ES-I3 (cell line): ENCODE data around the gene CD99.
"Not testable (repeated sequence)": the region's sequence is repeated elsewhere in the genome, so short reads cannot be mapped to it uniquely, and the experiment has no call there.

Experiments used
- H3K36me3 ChIP-seq: 2 replicates; pipeline ENCODE4 v1.6.1; 2013; ENCODE audit warnings: mild to moderate bottlenecking, low read length, control low read depth, moderate library complexity; ENCODE audit not compliant: insufficient read depth
- H3K4me1 ChIP-seq: 2 replicates; pipeline ENCODE4 v1.6.1; 2013; ENCODE audit warnings: mild to moderate bottlenecking, control low read depth, low read length; ENCODE audit not compliant: insufficient read depth
- H3K9ac ChIP-seq: 2 replicates; pipeline ENCODE4 v1.6.1; 2013; ENCODE audit warnings: low read depth, mild to moderate bottlenecking, low read length, moderate library complexity
- H3K9me3 ChIP-seq: 2 replicates; pipeline ENCODE4 v1.6.1; 2013; ENCODE audit warnings: mild to moderate bottlenecking, low read length, moderate library complexity; ENCODE audit not compliant: control insufficient read depth, insufficient read depth

The CD99 gene

GRCh38 chrX:2751291-2751690 lies 60.2 kb downstream of the CD99 start:
- Histone ChIP-seq H3K9me3 (no peaks in the 10 kb centered on the region), H3K9ac (no peak overlapping the region), H3K4me1 (no peaks in the 10 kb centered on the region), H3K36me3 (no peaks in the 10 kb centered on the region)

- not testable (repeated sequence) for H3K36me3 ChIP-seq, H3K4me1 ChIP-seq, H3K9ac ChIP-seq
These were observed 60.8 kb downstream of the CD99 start, which contains the start of gene XG for GRCh38 chrX:2751874-2752300. TSS of gene XG (plus strand) at chrX:2752040. CDS start at chrX:2752275, 235 bp downstream.

DNA sequence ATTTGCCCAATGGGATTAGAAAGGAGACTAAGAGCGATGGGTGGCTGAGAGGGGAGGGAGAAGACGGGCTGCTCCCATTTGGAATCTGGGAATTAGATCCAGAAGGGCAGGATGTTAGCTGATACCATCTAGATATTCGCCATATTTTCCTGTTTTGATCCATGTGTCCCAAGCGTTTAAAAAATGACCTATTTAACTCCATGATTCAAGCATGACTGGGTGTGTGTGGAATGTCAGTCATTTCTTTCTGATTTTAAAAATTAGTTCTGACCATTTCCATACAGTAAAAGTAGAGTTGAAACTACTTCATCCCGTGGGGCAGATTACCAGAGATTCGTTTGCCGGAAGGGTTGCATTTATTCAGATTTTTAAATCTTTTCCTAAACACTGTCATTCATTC lies 61.3 kb downstream of the CD99 start:
- not testable (repeated sequence) for H3K4me1 ChIP-seq, H3K36me3 ChIP-seq, H3K9ac ChIP-seq, H3K9me3 ChIP-seq

More at GRCh38 chrX:2751874-2752300, 60.8 kb downstream of the CD99 start, which contains the start of gene XG:
- not testable (repeated sequence) for H3K9me3 ChIP-seq

DNA sequence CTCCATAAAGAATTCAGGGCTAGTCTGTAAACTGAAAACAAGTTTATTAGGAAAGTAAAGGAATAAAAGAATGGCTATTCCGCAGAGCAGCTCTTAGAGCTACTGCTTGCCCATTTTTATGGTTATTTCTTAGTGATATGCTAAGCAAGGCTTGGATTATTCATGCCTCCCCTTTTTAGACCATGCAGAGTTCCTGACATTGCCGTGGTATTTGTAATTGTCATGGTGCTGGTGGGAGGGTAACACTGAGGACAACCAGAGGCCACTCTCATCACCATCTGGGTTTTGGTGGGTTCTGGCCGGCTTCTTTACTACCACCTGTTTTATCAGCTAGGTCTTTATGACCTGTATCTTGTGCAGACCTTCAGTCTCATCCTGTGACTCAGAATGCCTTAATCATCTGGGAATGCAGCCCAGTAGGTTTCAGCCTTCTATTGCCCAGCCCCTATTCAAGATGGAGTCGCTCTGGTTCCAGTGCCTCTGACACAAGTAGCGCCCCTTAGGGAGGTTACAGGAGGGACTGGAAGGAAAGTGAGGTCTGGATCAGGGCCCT lies 64.1 kb downstream of the CD99 start:
- H3K36me3 ChIP-seq, H3K9ac ChIP-seq, H3K4me1 ChIP-seq: not testable (repeated sequence)

DNA sequence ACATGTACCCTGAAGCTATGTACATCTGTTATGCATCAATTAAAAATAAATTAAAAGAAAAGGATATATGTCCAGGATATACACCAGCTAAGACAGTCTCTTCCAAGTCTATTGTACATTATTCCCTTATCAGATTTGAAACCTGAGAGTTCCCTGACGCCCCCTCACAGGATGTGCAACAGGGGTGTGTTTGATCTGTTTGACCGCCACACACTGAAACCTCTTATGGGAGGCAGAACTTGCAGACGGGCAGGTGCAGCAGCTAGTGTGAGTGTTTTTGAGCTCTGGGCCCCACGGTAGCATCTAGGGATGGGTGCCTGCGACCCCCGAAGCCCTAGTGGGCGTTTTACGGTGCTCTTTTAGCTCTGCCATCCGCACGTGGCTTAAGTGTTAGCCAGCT lies 65.5 kb downstream of the CD99 start:
- Histone ChIP-seq H3K9ac (no peak overlapping the region), H3K9me3 (no peaks in the 10 kb centered on the region), H3K36me3 (no peaks in the 10 kb centered on the region), H3K4me1 (no peaks in the 10 kb centered on the region)

More for the DNA sequence above, 64.1 kb downstream of the CD99 start:
- not testable (repeated sequence) for H3K9me3 ChIP-seq

DNA sequence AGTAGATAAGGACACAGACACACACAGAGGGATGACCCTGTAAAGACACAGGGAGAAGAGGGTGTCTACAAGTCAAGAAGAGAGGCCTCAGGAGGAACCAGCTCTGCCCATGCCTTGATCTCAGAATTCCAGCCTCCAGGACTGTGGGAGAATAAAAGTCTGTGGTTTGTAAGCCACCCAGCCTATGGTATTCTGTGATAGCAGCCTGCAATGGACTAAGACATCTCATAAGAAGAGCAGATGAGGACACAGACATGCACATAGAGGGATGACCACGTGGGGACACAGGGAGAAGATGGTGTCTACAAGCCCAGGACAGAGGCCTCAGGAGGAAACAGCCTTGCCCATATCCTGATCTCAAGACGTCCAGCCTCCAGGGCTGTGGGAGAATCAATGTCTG lies 70.2 kb downstream of the CD99 start:
- no peaks in the 10 kb centered on the region for H3K9me3 ChIP-seq
- no peaks in the 10 kb centered on the region for H3K36me3 ChIP-seq
- no peak overlapping the region for H3K9ac ChIP-seq
- no peaks in the 10 kb centered on the region for H3K4me1 ChIP-seq

- H3K4me1 ChIP-seq, H3K9ac ChIP-seq, H3K9me3 ChIP-seq, H3K36me3 ChIP-seq: not testable (repeated sequence)
These were observed 71.6 kb downstream of the CD99 start for GRCh38 chrX:2762671-2763070.

GRCh38 chrX:2764766-2765548 lies 73.9 kb downstream of the CD99 start:
- not testable (repeated sequence) for H3K9ac ChIP-seq, H3K4me1 ChIP-seq, H3K36me3 ChIP-seq, H3K9me3 ChIP-seq

DNA sequence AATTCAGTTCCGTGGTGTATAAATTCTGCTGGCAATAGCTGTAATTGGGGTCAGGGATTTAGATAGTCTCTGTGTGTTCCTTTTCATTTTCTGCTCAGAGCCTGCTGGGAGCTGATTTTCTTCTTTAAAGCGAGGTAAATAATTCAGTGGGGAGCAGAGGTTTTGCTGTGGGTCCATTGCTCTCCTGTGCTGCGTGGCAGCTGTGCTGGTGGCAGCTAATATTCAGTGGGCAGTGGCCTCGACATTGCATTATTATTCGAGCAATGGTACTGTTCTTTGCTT lies 74.4 kb downstream of the CD99 start:
- no peaks in the 10 kb centered on the region for H3K36me3 ChIP-seq
- peaks cover 8% of the 10 kb centered on the region; the same call in 1 of the 2 replicates for H3K4me1 ChIP-seq
- no peak overlapping the region for H3K9ac ChIP-seq
- H3K9me3 ChIP-seq: no peaks in the 10 kb centered on the region

GRCh38 chrX:2766906-2767305 lies 75.8 kb downstream of the CD99 start:
- H3K9ac ChIP-seq: no peak overlapping the region
- H3K4me1 ChIP-seq: peaks cover 8% of the 10 kb centered on the region; the same call in 1 of the 2 replicates
- no peaks in the 10 kb centered on the region for H3K9me3 ChIP-seq
- H3K36me3 ChIP-seq: no peaks in the 10 kb centered on the region

DNA sequence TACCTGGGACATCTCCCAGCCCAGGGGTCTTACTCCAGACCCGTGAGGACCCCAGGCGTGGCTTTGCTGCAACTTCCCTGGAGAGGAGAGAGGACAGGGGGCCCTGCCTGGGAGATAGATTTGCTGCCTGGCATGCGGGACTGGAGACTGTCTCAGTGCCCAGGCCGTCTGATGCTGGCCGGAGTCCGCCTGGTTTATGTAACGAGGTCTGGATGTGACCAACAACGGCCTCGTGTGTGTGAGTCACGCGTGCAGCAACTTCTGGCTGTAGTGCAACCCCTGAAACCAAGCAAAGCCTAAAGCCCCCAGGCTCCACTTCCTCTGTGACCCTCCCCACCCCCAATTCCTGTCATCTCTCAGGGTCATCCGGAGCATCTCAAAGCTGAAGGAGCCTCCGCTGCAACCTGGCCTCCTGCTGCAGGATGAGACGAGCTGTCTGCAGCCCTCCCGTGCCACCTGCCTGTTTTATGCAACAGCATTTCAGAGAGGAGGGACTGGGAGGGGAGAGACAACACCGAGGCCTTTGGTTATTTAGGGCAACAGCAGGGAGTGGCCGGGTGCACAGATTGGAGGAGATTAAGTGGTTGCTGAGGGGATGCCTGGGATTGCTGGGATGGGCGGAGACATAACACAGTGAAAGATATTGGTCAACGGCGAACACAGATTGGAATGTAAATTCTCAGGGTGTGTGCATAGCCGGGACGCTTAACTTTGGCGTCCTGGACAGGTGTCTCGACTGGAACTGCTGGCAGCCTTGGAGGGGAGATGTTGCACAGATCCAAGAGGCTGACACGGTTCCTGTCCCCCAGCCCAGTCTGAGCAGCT lies 76.7 kb downstream of the CD99 start:
- Histone ChIP-seq H3K9ac (no peak overlapping the region), H3K9me3 (no peaks in the 10 kb centered on the region)

GRCh38 chrX:2769615-2770014 lies 78.5 kb downstream of the CD99 start:
- Histone ChIP-seq H3K4me1 (peaks cover 8% of the 10 kb centered on the region; the same call in 1 of the 2 replicates), H3K9me3 (no peaks in the 10 kb centered on the region), H3K9ac (no peak overlapping the region), H3K36me3 (no peaks in the 10 kb centered on the region; the same call in 1 of the 2 replicates)

More for the DNA sequence above, 76.7 kb downstream of the CD99 start:
- H3K4me1 ChIP-seq: peaks cover 8% of the 10 kb centered on the region; the same call in 1 of the 2 replicates
- H3K36me3 ChIP-seq: no peaks in the 10 kb centered on the region

GRCh38 chrX:2773166-2774055 lies 82.3 kb downstream of the CD99 start:
- not testable (repeated sequence) for H3K36me3 ChIP-seq, H3K9me3 ChIP-seq, H3K9ac ChIP-seq, H3K4me1 ChIP-seq

- no peaks in the 10 kb centered on the region; the same call in 1 of the 2 replicates for H3K36me3 ChIP-seq
- no peaks in the 10 kb centered on the region for H3K4me1 ChIP-seq
- H3K9me3 ChIP-seq: peaks cover 4% of the 10 kb centered on the region; the same call in 1 of the 2 replicates
- no peak overlapping the region for H3K9ac ChIP-seq
These were observed 83.0 kb downstream of the CD99 start for GRCh38 chrX:2774057-2774456.
